ENCODE data around the gene ANGPTL2.

ANGPTL2 gene

DNA sequence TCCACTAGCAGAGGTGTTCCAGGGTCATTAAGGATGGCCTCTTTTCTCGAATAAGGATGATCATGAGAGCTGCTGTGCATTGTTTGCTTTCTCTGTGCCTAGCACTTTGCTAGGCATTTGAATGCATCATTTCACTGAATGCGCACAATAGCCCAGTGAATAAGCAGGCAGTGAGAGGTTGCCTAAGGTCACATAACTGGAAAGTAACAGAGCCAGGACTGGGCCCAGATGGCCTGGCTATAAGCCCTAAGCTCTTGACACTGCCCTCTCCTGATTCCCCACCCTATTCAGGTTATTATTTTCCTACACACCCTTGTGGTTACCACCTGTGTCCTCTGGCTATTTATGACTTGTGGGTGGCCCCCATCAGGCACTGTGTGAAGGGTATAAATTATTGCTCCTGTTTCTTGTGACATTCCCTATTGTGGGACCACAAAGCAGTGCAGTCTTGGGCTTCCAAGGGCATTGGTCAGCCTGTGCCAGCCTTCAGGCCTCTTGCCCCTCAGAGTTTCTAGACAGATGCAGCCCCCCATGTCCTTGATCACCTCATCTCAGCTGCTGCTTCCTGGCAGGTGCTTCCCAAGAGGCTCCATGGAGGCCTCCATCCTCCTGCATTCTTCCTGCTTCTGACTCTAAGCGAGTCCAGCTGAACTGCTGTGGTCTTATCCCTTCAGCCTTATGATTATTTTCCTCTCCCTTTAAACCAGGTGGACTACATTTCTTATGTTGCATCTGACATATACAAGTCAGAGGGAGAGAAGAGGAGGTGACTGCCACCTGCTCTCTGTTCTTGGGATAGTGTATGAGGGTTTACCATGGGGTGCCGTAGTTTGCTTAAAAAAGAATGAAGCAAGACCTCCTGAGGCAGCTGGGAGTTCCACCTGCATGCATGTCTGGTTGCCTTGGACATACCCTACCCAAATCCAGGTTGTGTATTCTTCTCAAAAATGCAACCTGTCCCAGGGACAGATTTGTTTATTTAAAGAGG lies 47.6 kb downstream of the ANGPTL2 start:
- no peak for DNase-seq

DNA sequence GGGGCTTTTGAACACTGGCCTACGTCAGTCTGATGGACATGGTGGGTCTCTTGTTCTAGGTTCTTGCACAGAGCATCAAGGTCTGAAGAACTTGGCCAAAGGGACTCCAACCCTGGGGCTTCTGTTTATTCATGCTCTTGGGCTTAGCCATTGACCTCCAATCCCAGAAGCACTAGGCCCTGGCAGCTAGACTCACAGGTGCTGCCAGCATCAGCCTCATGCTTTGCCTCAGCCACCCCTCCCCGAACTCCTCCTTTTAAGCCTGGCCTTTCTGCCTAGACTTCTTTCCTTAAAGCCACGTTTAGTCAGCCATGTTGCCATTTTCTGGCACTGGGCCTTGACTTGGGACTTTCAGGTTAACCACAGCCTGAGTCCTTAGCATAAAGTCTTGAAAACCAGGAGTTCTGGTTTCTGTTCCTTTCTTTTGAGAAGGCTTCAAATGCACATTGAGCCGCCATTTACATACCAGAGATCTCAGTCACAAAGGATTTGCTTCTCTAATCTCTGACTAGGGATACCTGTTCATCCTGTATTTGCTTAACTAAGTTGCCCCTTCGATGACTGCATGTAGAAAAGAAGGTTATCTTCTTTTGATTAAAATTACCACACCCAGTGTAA lies 54.7 kb downstream of the ANGPTL2 start:
- no peak for DNase-seq

DNA sequence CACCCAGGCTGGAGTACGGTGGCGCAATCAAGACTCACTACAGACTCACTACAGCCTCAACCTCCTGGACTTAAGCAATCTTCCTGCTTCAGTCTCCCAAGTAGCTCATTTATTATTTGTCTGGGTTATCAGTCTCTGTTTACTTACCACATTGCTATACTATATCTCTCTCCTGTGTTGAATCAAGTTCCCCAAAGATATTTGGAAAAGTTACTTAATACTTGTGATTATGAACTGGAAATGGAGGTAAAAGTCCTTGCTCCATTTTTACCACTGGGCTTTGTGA lies 55.6 kb downstream of the ANGPTL2 start:
- DNase-seq = no peak

DNA sequence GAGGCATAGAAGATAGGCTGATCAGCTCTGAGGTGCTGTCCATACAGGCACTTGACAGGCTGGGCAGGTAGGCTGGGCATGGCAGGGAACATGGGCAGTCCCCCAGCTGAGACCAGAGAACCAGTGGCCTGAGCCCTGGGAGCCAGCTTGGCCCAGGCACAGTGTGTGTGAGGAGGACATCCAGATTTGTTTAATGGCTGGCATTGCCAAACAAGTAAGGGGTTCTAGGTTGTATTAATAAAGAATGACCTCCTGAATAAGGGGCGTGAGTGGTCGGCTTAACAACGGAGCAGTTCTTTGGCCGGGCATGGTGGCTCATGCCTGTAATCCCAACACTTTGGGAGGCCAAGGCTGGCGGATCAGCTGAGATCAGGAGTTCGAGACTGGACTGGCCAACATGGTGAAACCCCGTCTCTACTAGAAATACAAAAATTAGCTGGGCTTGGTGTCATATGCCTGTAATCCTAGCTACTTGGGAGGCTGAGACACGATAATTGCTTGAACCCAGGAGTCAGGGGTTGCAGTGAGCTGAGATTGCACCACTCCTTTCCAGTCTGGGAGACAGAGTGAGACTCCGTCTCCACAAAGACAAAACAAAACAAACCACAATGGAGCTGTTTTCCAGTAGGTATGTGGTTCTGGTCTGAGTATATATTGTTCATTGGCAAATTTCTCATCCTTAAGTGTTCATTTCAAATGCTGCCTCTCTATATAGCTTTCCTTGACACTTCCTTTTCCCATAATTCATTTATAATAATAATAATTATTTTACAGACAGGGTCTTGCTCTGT lies 56.2 kb downstream of the ANGPTL2 start:
- DNase-seq = no peak

DNA sequence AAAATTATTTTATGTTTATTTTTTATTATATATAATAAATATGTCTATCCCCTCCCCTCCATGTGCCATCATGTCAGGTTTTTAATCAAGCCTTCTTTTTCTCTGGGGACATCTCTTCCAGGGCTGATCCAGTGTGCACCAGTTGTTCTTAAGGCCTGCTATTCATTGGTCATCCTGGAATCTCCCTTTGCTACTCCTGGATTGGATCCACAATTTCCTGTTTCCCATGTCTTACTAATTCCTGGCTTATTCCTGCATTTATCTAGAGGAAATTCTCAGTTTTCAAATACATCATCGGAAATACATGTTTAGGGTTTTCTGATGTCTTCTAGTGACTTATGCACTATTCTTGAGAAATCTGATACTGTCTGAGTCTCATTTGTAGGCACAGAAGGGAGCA lies 56.8 kb downstream of the ANGPTL2 start:
- DNase-seq = no peak

DNA sequence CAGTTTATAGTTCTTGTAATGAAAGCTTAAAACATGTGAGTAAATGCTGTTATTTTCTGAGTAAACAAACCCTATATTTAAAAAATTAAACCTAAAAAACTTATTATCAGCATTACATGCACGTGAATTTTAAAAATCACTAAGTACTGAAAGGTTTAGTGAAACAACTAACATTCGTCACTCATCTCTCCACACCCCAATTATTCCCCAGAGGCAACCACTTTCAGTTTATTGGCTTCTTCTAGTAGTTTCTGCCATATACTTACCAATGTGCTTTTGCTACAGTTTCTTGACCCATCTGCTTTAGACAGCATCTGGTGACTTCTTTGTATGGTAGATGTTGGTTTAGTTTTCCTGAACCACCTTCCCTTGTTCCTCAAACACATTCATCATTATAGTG lies 58.1 kb downstream of the ANGPTL2 start:
- DNase-seq = no peak

DNA sequence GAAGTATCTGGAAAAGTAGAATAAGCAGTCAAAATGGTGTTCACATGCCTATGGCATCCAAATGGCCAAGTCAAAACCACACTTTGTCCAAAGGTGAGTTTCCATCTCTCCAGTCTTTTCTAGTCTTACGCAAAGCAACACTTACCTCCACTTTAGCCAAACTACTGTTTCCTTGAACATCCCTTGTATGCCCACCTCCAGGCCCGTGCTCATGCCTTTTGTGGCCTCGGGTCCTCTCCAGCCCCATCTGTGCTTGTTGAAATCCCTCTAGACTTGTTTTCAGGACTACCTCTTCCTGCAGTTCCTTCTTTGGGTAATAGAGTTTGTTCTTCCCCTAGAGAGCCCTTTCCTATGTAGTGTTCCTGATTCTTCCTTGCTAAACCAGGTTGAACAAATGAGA lies 61.0 kb downstream of the ANGPTL2 start:
- DNase-seq = no peak

DNA sequence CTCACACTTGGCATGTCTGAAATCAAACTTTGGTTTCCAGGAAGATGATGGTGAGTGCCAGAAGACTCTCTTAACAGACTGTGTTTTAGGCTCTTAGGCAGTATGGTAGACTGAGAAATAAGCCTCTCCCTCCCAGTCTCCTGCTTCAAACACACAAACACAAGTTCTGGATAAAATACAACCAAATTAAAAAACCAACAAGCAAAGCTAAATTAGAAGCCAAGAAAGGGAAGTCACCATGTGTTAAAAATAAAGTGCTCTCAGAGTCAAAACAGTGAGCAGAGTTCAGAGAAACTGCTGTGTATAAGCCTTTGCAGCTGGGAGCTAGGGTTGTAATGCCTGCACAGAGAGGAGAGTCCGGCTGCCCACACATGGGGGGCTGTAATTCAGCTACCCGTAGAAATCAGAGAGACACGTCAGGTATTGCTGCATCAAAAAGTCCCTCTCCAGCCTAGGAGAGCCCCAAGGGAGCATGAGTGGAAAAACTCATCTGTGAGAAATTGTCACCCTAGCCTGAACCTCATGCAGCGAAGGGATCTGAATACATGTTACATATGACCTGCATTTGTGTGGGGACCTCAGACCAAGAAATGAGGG lies 62.6 kb downstream of the ANGPTL2 start:
- DNase-seq = no peak

DNA sequence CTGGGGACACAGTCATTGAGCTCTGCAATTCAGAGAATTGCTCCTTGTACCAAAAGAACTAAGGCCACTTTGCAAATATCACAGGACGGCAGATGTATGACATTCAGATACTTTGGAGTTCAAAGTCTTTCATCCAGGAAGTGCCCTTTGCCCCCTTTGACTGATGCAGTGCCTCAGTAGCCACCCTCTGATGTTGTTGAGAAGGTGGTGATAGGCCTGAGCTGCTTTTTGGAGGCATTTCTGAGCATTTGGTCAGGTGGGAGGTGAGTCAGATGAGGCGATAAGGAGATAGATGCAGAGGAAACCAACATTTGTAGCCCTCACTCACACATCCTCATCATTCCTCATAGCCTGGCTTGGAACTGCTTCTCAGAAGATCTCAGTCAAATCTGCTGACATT lies 63.4 kb downstream of the ANGPTL2 start:
- DNase-seq = no peak

DNA sequence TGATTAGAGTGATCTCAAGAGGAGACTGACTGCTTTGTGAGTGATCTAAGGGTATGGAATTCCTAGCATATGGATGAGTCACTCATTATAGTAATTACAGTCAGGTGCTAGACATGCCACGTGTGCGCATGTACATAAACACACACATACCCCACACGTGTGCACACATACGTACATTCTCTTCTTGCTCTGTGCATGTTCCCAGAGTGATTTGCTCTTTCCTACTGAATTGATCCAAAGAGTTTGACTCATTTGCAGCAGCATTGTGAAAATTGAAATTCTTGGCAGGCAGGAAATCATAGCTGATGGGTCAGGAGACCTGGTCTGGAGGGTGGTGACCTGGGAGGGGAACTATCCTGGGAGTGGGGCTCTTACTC lies 63.8 kb downstream of the ANGPTL2 start:
- DNase-seq = no peak

DNA sequence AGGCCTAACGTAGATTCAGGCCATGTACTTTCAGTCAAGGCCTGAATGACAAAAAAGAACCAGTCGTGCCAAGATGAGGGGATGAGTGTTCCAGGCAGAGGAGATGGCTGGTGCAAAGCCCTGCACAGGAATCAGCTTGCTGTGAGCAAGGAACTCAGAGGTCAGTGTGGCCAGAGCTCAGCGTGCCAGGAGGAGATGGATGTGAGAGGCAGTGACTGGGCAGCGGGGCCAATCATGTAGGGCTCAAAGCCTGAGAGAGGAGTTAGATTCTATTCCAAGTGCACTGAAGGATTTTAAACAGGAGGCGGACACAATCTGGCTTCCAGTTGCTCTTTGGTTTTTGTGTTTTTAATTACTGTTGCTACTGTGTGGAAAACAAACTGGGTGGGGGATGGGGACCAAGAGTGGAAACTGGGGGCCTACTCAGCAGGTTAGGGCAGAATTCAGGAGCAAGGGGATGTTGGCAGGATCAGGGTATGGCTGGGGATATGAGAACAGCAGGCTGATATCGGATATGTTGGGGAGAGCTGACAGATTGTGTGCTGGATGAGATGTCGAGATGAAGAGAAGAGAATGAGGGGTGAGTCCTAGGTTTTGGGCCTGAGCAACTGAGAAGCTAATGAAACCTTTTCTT lies 64.3 kb downstream of the ANGPTL2 start:
- DNase-seq = no peak

DNA sequence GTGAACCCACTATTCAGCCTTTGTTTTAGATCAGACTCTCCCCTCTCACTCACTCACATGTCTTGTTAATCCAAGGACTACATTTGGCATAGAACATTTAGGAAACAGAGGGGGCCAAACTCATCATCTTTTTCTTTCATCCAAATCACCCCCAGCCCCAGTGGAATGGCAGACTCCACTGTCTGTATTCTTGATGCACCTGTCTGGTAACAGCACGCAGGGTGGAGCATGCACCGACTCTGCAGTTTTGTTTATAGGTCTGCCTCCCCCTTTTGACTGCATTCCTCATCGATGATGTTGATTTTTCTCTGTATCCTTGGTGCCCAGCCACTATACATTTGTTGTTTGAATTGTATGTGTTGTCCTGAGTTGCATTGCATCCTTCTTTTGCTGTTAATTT lies 66.0 kb downstream of the ANGPTL2 start:
- no peak for DNase-seq

DNA sequence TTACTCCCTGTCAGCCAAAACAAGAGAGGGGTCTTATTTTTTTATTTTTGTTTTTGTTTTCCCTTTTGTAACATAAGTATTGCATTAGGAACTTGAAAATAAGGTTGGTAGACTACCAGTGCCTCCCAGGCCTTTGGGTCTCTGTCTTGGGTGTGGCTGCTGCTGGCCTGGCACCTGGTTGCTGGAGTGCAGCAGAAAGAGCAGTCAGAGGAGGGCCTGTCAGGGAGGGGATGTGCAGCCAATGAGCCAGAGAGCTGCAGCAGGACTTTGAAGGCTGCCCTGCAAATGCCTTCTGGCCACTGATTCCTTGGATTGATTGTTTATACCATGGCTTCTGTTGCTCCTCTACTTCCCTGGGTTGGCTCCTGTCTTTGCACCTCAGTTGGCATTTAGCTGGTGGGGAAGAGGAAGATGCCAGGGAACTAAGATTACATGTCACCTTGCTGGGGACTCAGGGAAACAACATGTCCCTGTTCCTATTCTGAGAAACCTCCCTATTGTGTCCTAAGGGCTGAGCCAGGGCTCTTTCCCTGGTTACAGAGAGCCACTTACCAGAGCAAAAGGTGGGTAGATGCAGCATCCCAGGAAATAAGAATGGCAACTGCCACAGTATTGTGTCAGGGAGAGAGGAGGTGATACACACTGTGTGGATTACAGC lies 66.6 kb downstream of the ANGPTL2 start:
- no peak for DNase-seq

DNA sequence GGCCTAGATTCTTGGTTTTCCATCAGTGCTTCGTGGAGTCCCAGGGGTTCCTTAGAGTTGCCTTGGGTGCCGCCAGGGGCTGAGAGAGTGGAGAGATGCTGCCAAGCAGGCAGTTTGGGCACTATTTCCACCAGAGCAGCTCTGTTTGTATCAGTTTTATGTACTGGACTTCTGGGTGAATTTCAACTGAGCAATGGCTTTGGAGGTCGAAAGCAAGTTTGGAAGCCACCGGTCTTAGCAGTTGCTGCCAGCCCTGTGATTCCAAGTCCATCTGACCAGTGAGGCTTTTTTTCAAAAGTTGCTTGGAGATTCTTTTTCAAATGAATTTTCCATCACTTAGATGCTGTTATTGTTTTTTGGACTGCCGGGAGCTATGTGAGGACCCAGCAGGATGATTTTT lies 68.5 kb downstream of the ANGPTL2 start:
- no peak for DNase-seq

DNA sequence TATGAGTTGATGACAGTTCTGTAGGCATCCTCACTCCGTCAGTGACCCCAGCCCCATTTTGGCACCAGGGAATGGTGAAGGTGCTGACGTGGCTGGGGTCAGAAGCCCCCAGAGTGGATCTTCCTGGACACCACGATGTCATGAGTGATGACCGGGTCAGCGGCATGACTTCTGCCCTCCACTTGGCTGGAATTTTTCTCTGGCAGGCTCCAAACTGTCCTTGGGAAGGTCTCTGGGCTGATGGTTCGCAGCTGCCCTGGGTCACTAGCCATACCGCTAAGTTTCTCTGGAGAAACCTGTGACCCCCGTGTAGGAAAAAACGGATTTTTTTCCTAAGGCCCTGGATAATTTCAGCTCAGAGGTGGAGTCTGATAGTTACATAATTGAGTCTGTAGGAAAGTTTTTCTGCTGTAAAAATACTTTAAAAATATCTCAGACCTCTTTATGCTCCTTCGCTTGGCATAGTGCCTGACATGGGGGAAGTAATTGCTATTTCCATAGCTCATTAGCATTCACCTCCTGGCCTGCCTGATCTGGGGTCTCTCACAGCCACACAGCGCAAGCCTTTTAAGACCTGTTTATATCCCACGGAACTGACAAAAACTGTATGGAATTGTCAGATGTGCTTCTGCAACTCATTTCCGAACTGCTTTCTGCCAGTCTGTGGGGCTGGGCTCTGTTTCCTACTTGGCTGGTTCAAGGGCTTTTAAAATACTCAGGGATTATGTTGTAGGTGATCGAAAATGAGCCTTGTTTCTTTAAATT lies 69.2 kb downstream of the ANGPTL2 start:
- no peak for DNase-seq

DNA sequence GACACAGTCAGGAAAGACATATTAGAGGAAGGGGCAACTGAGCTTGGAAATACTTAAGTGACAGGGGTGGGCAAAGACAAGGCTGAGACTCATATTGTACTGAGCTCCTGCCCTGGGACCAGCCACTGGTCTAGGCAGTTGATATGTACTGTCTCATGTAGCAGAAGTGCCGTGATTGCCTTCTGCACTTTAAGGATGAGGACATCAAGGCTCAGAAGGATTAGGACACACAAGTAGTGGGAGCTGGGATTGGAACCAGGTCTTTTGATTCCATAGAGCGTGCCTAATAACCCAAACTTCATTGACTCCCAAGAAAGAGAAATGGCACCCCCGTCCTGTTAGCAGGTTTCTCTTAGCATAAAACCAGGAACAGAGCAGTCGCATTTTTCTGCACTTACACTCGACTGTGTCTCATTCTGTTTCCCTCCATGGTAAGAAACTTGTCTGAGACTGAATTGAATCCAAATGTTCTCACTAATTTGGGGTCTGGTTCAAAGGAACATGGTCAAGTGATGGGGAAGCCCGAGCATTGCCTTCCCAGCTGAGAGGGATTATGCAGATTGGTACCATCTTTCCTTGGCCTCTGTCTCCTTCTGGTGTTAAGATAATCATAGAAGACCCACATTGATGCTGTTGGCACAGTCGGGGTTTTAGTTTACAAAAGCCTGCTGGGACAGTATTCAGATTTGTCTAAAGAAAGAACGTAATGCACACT lies 70.4 kb downstream of the ANGPTL2 start:
- DNase-seq = no peak

DNA sequence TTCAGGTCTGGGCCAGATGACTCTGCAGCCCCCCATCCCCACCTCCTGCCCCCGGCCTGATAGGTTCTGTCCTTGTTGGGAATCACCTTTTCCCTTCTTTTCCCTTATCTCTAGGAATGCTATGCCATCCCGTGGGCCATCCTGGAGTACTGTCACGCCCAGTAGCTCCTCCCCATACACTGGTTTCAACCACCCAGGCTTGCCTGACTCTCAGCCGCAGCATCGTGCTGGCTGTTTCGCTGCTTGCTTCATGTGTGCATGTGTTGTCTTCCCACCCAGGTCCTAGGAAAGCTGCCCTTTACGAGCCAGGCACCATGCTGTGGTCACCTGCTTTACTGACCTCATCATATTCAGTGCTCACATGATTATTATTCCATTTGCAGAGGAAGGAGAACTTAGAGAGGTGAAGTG lies 71.8 kb downstream of the ANGPTL2 start:
- no peak for DNase-seq

DNA sequence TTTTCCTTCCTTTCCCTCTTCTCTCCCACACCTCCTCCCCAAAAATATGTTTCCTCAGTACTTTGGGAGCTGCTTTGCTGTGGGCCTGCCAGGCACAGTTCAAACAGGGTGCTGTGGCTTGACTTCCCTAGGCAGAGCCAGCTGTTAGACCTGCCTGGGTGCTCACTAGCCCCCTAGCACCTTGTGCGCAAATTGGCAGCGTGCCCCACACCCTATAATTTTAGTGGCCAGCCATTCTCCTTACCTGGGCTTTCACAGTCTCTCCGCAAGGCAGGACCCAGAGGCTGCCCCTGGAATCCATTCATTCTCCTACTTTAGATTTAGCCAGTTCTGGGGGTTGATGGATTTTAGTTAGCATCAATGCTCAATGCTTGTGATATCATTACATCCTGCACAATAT lies 72.3 kb downstream of the ANGPTL2 start:
- no peak for DNase-seq

DNA sequence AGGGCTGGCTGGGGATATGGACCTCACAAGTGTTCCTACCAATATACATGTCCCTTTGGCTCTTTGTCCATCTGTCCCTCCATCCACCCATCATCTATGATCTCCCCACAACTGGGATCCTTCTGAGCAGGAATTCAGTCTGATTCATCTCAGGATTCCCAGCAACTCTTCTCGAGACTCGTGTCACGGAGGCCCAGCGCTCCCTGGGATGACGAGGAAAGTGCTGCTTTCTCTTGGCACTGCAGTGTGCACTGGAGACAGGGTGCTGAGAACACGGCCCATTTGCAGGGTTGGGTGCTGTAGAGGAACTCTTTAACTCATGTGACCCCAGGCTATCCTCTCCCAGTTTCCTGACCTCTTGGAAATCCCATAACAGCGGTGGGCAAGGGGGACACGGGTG lies 72.9 kb downstream of the ANGPTL2 start:
- DNase-seq = no peak

DNA sequence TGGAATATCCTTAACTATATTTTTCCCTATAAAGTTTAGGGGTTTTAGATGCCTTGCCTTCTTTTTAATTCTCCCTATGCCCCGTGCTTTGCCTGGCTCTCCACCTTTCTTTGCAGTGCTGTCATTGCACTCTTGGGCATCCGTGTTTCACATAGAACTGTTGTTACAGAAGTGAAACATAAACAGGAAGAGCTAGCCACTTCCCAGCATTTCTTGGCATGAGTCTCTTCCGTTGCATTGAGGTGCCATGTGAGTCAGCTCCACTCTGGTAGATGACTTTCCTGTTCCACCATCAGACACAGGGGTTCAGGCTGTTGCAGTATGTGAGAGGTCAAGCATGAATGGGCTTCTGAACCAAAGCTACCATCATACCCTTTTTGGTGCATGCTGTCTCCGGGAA lies 73.4 kb downstream of the ANGPTL2 start:
- no peak for DNase-seq

DNA sequence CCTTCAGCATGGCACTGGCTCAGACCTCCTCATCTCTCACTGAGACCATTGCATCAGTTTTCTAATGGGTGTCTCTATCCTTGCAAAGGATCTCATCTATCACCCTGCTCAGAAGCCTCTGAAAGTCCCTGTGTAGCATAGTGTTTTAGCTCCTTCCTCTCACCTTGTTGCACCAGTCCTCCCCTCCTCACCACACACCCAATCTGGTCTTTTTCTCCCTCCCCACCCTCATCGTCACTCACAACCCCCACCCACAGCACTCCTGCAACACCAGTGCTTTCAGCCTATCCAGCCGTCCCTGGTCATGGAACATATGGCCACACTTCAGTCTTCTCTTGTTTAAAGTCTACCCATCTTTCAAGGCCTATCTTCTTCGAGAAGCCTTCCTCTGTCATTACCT lies 74.5 kb downstream of the ANGPTL2 start:
- no peak for DNase-seq

Data from stimulated activated CD4-positive, alpha-beta T cell treated with anti-CD3 and anti-CD28 coated beads, Interleukin-4, amount 100 ng/mL, for 1 hour (primary cell).